Measurements from ENCODE around the gene PTS. TPM values are rescaled to one million over a fixed set of nuclear protein-coding genes. Genes with fewer than 3 reads are reported as not detected.

PTS gene
- total RNA-seq, 3 donors from 2014 or later = 21.8 to 40.4 (median 38.7) TPM

DNA sequence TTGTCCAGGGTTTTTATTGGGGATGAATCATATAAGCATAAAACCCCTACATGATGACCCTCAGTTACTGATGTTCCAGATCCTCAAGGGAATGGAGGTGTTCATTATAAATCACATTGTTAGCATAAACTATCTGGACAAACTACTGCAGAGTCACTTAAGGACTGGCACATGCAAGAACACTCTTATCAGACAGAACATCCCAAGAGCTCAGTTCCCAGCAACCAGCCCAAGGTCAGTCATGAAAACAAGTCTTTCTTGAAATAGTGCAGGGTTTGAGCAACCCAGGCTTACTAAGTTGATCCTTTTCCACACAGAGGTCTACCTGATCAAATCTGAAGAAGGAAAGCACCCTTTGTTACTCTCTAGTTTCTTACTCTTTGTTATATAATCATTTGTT is 13.5 kb upstream of the PTS start:
- intact Hi-C loops (cut with DNase I; ENCODE audit: low total_unique reads) = no loop called here
- TF ChIP-seq, protein P1, sequence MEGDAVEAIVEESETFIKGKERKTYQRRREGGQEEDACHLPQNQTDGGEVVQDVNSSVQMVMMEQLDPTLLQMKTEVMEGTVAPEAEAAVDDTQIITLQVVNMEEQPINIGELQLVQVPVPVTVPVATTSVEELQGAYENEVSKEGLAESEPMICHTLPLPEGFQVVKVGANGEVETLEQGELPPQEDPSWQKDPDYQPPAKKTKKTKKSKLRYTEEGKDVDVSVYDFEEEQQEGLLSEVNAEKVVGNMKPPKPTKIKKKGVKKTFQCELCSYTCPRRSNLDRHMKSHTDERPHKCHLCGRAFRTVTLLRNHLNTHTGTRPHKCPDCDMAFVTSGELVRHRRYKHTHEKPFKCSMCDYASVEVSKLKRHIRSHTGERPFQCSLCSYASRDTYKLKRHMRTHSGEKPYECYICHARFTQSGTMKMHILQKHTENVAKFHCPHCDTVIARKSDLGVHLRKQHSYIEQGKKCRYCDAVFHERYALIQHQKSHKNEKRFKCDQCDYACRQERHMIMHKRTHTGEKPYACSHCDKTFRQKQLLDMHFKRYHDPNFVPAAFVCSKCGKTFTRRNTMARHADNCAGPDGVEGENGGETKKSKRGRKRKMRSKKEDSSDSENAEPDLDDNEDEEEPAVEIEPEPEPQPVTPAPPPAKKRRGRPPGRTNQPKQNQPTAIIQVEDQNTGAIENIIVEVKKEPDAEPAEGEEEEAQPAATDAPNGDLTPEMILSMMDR (IDR thresholded peaks at IDR 0.05) = no peak
- TF ChIP-seq POLR2AphosphoS5 (IDR thresholded peaks at IDR 0.05) (no peak), POLR2A (IDR thresholded peaks at IDR 0.05) (no peak)
- H3K4me3 ChIP-seq = no peak overlapping the region
- no peak overlapping the region for H3K27ac ChIP-seq
- no peaks in the 10 kb centered on the region for H3K9me3 ChIP-seq
- no peak for DNase-seq (ENCODE audit: low spot score in 2 of 2)
- no peaks in the 10 kb centered on the region for H3K4me1 ChIP-seq
- no peaks in the 10 kb centered on the region for H3K27me3 ChIP-seq
- no peaks in the 10 kb centered on the region for H3K36me3 ChIP-seq

DNA sequence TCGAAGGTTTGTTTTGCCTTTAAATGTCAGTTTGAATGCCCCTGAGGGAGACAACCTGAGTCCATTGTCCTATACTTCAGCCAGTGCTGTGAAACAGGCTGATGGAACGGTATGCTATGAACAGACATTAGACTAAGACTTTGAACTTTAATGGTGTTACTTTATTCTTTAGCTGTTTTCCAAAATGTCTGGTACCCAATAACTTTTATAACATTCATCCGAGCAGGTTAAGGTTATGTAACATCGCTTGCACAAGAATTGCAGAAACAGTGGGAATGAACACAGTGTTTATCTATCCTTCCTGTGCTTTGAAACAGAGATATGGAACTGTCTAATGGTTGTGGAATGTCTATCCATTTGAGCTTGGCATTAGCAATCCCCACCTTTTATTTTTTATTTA is 12.5 kb upstream of the PTS start:
- no peak for DNase-seq (ENCODE audit: low spot score in 2 of 2)
- intact Hi-C loops (cut with DNase I; ENCODE audit: low total_unique reads) = no loop called here
- no peak overlapping the region for H3K27ac ChIP-seq
- no peaks in the 10 kb centered on the region for H3K9me3 ChIP-seq
- TF ChIP-seq, protein P1 (IDR thresholded peaks at IDR 0.05) = no peak
- TF ChIP-seq POLR2AphosphoS5 (IDR thresholded peaks at IDR 0.05) (no peak), POLR2A (IDR thresholded peaks at IDR 0.05) (no peak)
- no peaks in the 10 kb centered on the region for H3K36me3 ChIP-seq
- H3K4me1 ChIP-seq = no peaks in the 10 kb centered on the region
- H3K27me3 ChIP-seq = no peaks in the 10 kb centered on the region
- H3K4me3 ChIP-seq = no peak overlapping the region

DNA sequence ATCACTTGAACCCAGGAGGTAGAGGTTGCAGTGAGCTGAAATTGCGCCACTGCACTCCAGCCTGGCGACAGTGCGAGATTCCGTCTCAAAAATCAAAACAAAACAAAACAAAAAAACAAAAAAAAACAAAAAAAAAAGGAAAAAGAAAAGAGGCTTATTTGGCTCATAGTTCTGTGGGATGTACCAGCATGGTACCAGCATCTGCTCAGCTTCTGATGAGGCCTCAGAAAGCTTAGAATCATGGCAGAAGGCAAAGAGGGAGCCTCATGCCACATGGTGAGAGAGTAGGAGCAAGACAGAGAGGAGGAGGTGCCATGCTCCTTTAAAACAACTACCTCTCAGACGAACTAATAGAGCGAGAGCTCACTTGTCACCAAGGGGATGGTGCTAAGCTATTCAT is 10.6 kb upstream of the PTS start:
- H3K27me3 ChIP-seq = no peaks in the 10 kb centered on the region
- no peaks in the 10 kb centered on the region for H3K4me1 ChIP-seq
- H3K27ac ChIP-seq = no peak overlapping the region
- H3K4me3 ChIP-seq = no peak overlapping the region
- no peaks in the 10 kb centered on the region for H3K9me3 ChIP-seq
- H3K36me3 ChIP-seq = no peaks in the 10 kb centered on the region
- intact Hi-C loops (cut with DNase I; ENCODE audit: low total_unique reads) = loop anchor here (1.0 kb wide), 1 partner anchor 13 kb away; no protein-coding TSS in a partner anchor
- DNase-seq (ENCODE audit: low spot score in 2 of 2) = no peak
- TF ChIP-seq POLR2A (IDR thresholded peaks at IDR 0.05) = no peak
- no peak for TF ChIP-seq POLR2AphosphoS5 (IDR thresholded peaks at IDR 0.05)
- TF ChIP-seq, protein P1 (IDR thresholded peaks at IDR 0.05) = no peak

DNA sequence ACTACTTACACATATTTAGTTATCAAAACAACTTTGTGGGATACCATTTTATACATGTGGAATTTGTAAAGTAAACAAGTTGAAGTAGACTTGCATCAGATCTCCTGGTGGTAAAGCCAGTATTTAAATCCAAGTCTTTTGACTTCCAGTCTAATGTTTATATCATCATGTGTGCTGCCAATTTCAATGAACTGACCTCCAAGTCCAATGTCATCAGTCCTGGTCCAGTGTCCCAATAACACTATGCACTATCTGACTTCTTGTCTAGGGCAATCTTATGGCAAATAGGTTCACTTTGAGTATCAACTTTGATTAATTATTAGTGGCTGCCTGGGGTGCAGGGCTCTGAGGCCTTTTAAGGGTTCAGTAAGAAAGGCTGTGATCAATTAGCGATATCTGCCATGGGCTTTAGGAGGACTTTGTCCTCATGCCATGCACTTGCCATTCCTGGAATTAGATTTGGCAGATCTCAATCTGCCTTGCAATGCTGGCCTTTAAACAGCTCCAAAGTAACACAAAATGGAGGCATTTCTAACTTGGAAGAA is 9.6 kb upstream of the PTS start:
- Histone ChIP-seq H3K4me3 (no peak overlapping the region), H3K27me3 (no peaks in the 10 kb centered on the region), H3K36me3 (no peaks in the 10 kb centered on the region), H3K9me3 (no peaks in the 10 kb centered on the region), H3K4me1 (no peaks in the 10 kb centered on the region), H3K27ac (no peak overlapping the region)
- intact Hi-C loops (cut with DNase I; ENCODE audit: low total_unique reads) = no loop called here
- TF ChIP-seq, protein P1 (IDR thresholded peaks at IDR 0.05) = no peak
- no peak for TF ChIP-seq POLR2A (IDR thresholded peaks at IDR 0.05)
- no peak for DNase-seq (ENCODE audit: low spot score in 2 of 2)

DNA sequence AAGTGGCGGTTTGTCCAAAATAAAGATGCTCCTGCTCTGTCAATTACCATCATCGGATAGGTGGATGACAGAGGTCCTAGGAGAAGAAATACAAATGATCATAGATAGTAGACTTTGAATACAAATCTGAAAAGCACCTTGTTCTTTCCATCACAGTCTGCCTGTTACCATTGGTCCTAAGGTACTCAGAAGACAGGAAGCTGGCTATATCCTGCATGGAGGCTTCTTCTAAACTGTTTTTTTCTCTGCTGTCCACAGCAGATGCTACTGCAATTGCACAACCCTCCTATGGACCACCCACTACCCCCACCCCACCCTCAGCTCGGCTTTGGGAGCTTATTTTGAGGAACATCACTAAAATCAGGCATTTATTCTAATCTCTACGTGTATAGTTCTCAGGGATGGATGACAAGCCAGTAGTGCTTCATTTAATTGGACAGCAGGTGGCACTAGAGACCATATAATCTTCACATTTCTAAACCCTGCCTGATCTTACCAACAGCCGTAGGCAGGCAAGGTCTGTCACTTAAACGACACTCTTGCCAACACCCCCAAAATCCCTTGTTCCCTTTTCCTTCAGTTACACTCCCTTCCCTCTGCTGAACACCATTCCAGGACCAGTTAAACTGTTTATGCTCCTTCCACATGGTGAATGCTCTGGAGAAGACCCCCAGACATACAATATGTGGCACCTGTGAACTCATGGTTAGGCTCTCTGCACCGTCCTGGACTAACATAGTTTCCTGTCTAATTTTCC is 6.6 kb upstream of the PTS start:
- DNase-seq (ENCODE audit: low spot score in 2 of 2) = peak in 1 of 2 donors; percentile 34
- no peaks in the 10 kb centered on the region for H3K9me3 ChIP-seq
- TF ChIP-seq, protein P1 (IDR thresholded peaks at IDR 0.05) = peak; percentile 51 to 90 (median 87)
- TF ChIP-seq POLR2AphosphoS5 (IDR thresholded peaks at IDR 0.05) = no peak
- no peaks in the 10 kb centered on the region for H3K27me3 ChIP-seq
- no peak overlapping the region for H3K4me3 ChIP-seq
- no peaks in the 10 kb centered on the region for H3K36me3 ChIP-seq
- H3K27ac ChIP-seq = no peak overlapping the region
- intact Hi-C loops (cut with DNase I; ENCODE audit: low total_unique reads) = loop anchor here (5.0 kb wide), 1 partner anchor 63 kb away; no protein-coding TSS in a partner anchor
- no peaks in the 10 kb centered on the region for H3K4me1 ChIP-seq
